HepG2 (cell line): ENCODE measurements around the gene SRCIN1. TPM values are rescaled to one million over a fixed set of nuclear protein-coding genes. Genes with fewer than 3 reads are reported as not detected.

ENCODE experiments used
- ATF1 ChIP-seq: IDR thresholded peaks from 2 replicates; pipeline ENCODE4 v1.6.1; 2016; ENCODE audit warnings: mild to moderate bottlenecking, control low read depth
- CBX5 ChIP-seq: sonication (generic); formaldehyde crosslinking; IDR thresholded peaks from 2 replicates; pipeline ENCODE4 v1.4.0; 2020; ENCODE audit warnings: missing genetic modification reagents, borderline replicate concordance
- CC2D1A ChIP-seq: sonication (generic); formaldehyde crosslinking; IDR thresholded peaks from 2 replicates; pipeline ENCODE4 v1.8.1; 2023; ENCODE audit warnings: mild to moderate bottlenecking, missing genetic modification reagents
- CREB1 ChIP-seq, 2 experiments: fragments of 450-650 bp in 1 of 2; IDR thresholded peaks; 2 replicates each; pipeline ENCODE4 v1.6.1; 2016 to 2017; ENCODE audit warnings: control low read depth in 1 of 2, mild to moderate bottlenecking in 1 of 2, missing compliant biosample characterization in 1 of 2, missing genetic modification characterization in 1 of 2
- HES4 ChIP-seq: sonication (generic); formaldehyde crosslinking; IDR thresholded peaks from 2 replicates; pipeline ENCODE4 v1.9.0; 2021; ENCODE audit warnings: mild to moderate bottlenecking, missing genetic modification reagents, borderline replicate concordance
- SRY ChIP-seq: sonication (generic); formaldehyde crosslinking; IDR thresholded peaks from 2 replicates; pipeline ENCODE4 v1.8.0; 2022; ENCODE audit warnings: mild to moderate bottlenecking, missing genetic modification reagents
- ZBTB7A ChIP-seq: sonication (generic); formaldehyde crosslinking; IDR thresholded peaks from 2 replicates; pipeline ENCODE4 v1.8.0; 2022; ENCODE audit warnings: mild to moderate bottlenecking, missing genetic modification reagents
- ZNF782 ChIP-seq: sonication (generic); formaldehyde crosslinking; IDR thresholded peaks from 2 replicates; pipeline ENCODE4 v1.4.0; 2020; ENCODE audit warnings: missing genetic modification reagents, mild to moderate bottlenecking, borderline replicate concordance
- polyA plus RNA-seq, 8 experiments: library from polyadenylated mRNA; depleted of rRNA in 3 of 8; stranded (reverse) in 7 of 8; unstranded in 1 of 8; fragments of >200 nt; fragmentation: Illumina TruSeq in 4 of 8; extraction: Trizol in 4 of 8; gene quantifications; 2 replicates each; pipeline versions ENCODE4 v1.2.1 to v1.2.3, GENCODE V29; 2011 to 2016; ENCODE audit warnings: low read depth in 4 of 8, missing spikeins in 1 of 8, mixed read lengths in 1 of 8; ENCODE audit not compliant: insufficient read depth in 1 of 8
- total RNA-seq, 5 experiments: library from RNA; depleted of rRNA; stranded (reverse); fragments of >200 nt; fragmentation: Illumina TruSeq; extraction: Trizol; gene quantifications; 2 replicates each; pipeline ENCODE4 v1.2.3, GENCODE V29; 2016; ENCODE audit warnings: low read depth in 1 of 5
- TF ChIP-seq, protein P1 (sequence below): sonication (generic); formaldehyde crosslinking; IDR thresholded peaks from 2 replicates; pipeline ENCODE4 v1.8.0; 2022; ENCODE audit warnings: mild to moderate bottlenecking, missing genetic modification reagents
- TF ChIP-seq, protein P2 (sequence below): sonication (generic); formaldehyde crosslinking; IDR thresholded peaks from 2 replicates; pipeline ENCODE4 v1.8.0; 2022; ENCODE audit warnings: missing genetic modification reagents, mild to moderate bottlenecking, borderline replicate concordance
- TF ChIP-seq, protein P3 (sequence below): sonication (generic); formaldehyde crosslinking; IDR thresholded peaks from 2 replicates; pipeline ENCODE4 v1.4.0; 2020; ENCODE audit warnings: mild to moderate bottlenecking, missing genetic modification reagents
- TF ChIP-seq, protein P4 (sequence below): sonication (generic); formaldehyde crosslinking; IDR thresholded peaks from 2 replicates; pipeline ENCODE4 v1.4.0; 2020; ENCODE audit warnings: mild to moderate bottlenecking, missing genetic modification reagents, borderline replicate concordance
- TF ChIP-seq, protein P5 (sequence below): sonication (generic); formaldehyde crosslinking; IDR thresholded peaks from 2 replicates; pipeline ENCODE4 v1.4.0; 2020; ENCODE audit warnings: missing genetic modification reagents, borderline replicate concordance
- TF ChIP-seq, protein P6 (sequence below): sonication (generic); formaldehyde crosslinking; IDR thresholded peaks from 2 replicates; pipeline ENCODE4 v1.5.0; 2020; ENCODE audit warnings: mild to moderate bottlenecking, missing genetic modification reagents, borderline replicate concordance

The SRCIN1 gene
- total and polyA plus RNA-seq, 2 of the 13 experiments (the other 11 are each of a cell fraction or from before 2014, with no cell fraction given), result 1.2 to 9.6 TPM

DNA sequence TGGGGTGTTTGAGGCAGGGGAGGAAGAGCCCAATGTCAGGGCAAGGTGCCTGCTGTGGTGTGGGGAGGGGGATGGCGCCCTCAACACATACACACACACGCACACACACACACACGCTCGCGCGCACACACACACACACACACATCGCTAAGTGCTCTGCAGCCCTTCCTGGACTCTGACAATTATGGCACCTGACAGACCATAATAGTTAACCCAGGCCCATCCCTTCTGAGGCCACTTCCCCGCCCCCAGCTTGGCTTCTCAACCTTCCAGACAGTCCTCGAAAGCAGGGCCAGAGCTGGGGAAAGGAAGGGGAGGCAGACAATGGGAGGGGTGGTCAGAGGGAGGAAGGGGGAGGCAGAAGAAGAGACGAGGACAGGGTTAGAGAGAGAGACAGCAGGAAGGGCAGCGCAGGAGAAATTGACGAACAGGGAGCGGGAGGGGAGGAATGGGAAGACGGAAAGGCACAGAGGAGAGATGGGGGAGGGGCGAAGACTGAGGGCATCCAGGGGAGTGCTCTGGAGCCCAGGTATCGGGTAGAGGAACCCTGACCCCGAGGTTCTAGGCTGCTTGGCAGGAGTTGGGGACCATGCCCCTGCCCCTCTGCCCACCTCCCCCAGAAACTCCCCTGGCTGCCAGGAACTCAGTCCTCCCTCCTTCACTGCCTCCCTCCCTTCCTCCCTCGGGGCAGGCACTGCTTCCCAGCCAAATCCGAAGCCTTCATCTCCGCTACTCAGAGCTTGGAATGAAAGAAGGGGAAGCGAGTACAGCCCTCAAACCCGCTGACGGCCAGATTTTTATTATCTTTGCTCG is 4.0 kb downstream of the SRCIN1 start (continued):
- TF ChIP-seq CBX5 (CRISPR knock-in tag), result no peak
- no peak for TF ChIP-seq ZBTB7A (CRISPR knock-in tag)
- TF ChIP-seq ZNF782 (CRISPR knock-in tag), result no peak
- no peak for TF ChIP-seq ATF1 (CRISPR knock-in tag)
- no peak for TF ChIP-seq HES4 (CRISPR knock-in tag)
- TF ChIP-seq, protein P1, sequence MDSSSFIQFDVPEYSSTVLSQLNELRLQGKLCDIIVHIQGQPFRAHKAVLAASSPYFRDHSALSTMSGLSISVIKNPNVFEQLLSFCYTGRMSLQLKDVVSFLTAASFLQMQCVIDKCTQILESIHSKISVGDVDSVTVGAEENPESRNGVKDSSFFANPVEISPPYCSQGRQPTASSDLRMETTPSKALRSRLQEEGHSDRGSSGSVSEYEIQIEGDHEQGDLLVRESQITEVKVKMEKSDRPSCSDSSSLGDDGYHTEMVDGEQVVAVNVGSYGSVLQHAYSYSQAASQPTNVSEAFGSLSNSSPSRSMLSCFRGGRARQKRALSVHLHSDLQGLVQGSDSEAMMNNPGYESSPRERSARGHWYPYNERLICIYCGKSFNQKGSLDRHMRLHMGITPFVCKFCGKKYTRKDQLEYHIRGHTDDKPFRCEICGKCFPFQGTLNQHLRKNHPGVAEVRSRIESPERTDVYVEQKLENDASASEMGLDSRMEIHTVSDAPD (CRISPR knock-in tag), result no peak
- TF ChIP-seq SRY (CRISPR knock-in tag), result no peak
- no peak for TF ChIP-seq CREB1 (IDR thresholded peaks at IDR 0.05)
- TF ChIP-seq CREB1 (CRISPR knock-in tag; IDR thresholded peaks at IDR 0.05), result no peak
- TF ChIP-seq, protein P2, sequence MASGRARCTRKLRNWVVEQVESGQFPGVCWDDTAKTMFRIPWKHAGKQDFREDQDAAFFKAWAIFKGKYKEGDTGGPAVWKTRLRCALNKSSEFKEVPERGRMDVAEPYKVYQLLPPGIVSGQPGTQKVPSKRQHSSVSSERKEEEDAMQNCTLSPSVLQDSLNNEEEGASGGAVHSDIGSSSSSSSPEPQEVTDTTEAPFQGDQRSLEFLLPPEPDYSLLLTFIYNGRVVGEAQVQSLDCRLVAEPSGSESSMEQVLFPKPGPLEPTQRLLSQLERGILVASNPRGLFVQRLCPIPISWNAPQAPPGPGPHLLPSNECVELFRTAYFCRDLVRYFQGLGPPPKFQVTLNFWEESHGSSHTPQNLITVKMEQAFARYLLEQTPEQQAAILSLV (CRISPR knock-in tag), result peak; percentile 35; the same call in 1 of the 2 replicates
- TF ChIP-seq, protein P3, sequence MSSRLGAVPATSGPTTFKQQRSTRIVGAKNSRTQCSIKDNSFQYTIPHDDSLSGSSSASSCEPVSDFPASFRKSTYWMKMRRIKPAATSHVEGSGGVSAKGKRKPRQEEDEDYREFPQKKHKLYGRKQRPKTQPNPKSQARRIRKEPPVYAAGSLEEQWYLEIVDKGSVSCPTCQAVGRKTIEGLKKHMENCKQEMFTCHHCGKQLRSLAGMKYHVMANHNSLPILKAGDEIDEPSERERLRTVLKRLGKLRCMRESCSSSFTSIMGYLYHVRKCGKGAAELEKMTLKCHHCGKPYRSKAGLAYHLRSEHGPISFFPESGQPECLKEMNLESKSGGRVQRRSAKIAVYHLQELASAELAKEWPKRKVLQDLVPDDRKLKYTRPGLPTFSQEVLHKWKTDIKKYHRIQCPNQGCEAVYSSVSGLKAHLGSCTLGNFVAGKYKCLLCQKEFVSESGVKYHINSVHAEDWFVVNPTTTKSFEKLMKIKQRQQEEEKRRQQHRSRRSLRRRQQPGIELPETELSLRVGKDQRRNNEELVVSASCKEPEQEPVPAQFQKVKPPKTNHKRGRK (CRISPR knock-in tag), result no peak
- TF ChIP-seq, protein P4, sequence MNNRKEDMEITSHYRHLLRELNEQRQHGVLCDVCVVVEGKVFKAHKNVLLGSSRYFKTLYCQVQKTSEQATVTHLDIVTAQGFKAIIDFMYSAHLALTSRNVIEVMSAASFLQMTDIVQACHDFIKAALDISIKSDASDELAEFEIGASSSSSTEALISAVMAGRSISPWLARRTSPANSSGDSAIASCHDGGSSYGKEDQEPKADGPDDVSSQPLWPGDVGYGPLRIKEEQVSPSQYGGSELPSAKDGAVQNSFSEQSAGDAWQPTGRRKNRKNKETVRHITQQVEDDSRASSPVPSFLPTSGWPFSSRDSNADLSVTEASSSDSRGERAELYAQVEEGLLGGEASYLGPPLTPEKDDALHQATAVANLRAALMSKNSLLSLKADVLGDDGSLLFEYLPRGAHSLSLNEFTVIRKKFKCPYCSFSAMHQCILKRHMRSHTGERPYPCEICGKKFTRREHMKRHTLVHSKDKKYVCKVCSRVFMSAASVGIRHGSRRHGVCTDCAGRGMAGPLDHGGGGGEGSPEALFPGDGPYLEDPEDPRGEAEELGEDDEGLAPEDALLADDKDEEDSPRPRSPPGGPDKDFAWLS, result no peak
- no peak for TF ChIP-seq CC2D1A (CRISPR knock-in tag)
- TF ChIP-seq, protein P5, sequence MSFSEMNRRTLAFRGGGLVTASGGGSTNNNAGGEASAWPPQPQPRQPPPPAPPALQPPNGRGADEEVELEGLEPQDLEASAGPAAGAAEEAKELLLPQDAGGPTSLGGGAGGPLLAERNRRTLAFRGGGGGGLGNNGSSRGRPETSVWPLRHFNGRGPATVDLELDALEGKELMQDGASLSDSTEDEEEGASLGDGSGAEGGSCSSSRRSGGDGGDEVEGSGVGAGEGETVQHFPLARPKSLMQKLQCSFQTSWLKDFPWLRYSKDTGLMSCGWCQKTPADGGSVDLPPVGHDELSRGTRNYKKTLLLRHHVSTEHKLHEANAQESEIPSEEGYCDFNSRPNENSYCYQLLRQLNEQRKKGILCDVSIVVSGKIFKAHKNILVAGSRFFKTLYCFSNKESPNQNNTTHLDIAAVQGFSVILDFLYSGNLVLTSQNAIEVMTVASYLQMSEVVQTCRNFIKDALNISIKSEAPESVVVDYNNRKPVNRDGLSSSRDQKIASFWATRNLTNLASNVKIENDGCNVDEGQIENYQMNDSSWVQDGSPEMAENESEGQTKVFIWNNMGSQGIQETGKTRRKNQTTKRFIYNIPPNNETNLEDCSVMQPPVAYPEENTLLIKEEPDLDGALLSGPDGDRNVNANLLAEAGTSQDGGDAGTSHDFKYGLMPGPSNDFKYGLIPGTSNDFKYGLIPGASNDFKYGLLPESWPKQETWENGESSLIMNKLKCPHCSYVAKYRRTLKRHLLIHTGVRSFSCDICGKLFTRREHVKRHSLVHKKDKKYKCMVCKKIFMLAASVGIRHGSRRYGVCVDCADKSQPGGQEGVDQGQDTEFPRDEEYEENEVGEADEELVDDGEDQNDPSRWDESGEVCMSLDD (CRISPR knock-in tag), result no peak
- TF ChIP-seq, protein P6, sequence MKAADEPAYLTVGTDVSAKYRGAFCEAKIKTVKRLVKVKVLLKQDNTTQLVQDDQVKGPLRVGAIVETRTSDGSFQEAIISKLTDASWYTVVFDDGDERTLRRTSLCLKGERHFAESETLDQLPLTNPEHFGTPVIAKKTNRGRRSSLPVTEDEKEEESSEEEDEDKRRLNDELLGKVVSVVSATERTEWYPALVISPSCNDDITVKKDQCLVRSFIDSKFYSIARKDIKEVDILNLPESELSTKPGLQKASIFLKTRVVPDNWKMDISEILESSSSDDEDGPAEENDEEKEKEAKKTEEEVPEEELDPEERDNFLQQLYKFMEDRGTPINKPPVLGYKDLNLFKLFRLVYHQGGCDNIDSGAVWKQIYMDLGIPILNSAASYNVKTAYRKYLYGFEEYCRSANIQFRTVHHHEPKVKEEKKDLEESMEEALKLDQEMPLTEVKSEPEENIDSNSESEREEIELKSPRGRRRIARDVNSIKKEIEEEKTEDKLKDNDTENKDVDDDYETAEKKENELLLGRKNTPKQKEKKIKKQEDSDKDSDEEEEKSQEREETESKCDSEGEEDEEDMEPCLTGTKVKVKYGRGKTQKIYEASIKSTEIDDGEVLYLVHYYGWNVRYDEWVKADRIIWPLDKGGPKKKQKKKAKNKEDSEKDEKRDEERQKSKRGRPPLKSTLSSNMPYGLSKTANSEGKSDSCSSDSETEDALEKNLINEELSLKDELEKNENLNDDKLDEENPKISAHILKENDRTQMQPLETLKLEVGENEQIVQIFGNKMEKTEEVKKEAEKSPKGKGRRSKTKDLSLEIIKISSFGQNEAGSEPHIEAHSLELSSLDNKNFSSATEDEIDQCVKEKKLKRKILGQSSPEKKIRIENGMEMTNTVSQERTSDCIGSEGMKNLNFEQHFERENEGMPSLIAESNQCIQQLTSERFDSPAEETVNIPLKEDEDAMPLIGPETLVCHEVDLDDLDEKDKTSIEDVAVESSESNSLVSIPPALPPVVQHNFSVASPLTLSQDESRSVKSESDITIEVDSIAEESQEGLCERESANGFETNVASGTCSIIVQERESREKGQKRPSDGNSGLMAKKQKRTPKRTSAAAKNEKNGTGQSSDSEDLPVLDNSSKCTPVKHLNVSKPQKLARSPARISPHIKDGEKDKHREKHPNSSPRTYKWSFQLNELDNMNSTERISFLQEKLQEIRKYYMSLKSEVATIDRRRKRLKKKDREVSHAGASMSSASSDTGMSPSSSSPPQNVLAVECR (CRISPR knock-in tag), result peak; percentile 54; the same call in 1 of the 2 replicates
